ENCODE results near the gene DVL2. TPM values are rescaled to one million over a fixed set of nuclear protein-coding genes. Genes with fewer than 3 reads are reported as not detected.

The DVL2 gene
- total and polyA plus RNA-seq, 2 of the 13 experiments (the other 11 are each of a cell fraction or from before 2014, with no cell fraction given) = 5.7 to 38.2 TPM

DNA sequence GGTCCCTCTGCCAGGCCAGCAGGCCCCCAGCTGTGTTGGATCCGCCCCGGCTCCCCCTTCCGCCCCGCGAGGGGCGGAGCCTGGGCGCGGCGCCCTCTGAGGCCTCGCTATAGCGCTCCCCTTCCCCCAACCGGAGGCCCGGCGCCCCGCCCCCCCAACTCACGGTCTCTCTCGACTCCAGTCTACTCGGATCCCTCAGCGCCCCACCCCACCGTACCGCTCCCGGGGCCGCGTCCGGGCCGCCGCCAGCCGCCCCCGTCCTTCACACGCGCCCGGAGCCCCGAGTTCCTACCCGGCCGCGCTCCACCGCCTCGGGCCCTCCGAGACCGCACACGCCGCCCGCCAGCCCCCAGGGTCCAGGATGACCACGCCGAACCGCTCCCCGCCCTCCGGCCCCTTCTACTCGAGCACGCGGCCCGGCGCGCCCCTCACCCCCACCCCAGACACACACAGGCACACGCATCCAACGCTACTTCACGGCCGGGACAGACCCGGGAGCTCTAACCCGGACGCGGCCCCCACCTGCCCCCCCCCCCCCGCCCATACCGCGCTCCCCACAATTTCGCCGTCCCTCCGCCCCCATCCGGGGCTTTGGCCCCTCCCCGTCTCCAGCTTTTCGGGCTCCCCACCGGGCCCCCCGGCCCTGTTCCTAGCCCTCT, 3.6 kb upstream of the DVL2 start (continued):
- TF ChIP-seq ZFP36 (IDR thresholded peaks at IDR 0.05; ENCODE audit: borderline replicate concordance, low read depth, low read length, partially characterized antibody) (no peak), SMAD3 (CRISPR knock-in tag; IDR thresholded peaks at IDR 0.05) (no peak), ZNF30 (CRISPR knock-in tag; IDR thresholded peaks at IDR 0.05) (no peak), HNRNPK (IDR thresholded peaks at IDR 0.05; ENCODE audit: low read depth, low read length, poor library complexity, severe bottlenecking) (peak; percentile 75), TCF12 (IDR thresholded peaks at IDR 0.05) (no peak), TCF12 (CRISPR knock-in tag; IDR thresholded peaks at IDR 0.05) (no peak), SOX13 (IDR thresholded peaks at IDR 0.05) (no peak), SOX13 (CRISPR knock-in tag; conservative IDR thresholded peaks at IDR 0.05 in 1 of 2, IDR thresholded peaks at IDR 0.05 in 1 of 2) (no peak), DNMT1 (CRISPR knock-in tag; IDR thresholded peaks at IDR 0.05) (no peak), ZNF883 (CRISPR knock-in tag; IDR thresholded peaks at IDR 0.05; ENCODE audit: not compliant biosample characterization) (no peak), ZNF331 (CRISPR knock-in tag; IDR thresholded peaks at IDR 0.05) (no peak), ZNF253 (CRISPR knock-in tag; IDR thresholded peaks at IDR 0.05; ENCODE audit: borderline replicate concordance) (0 out of 2 replicates have a peak, but pooled peaks have one; percentile 45), CBX1 (IDR thresholded peaks at IDR 0.05; ENCODE audit: low read depth) (peak; percentile 37), STAG1 (CRISPR knock-in tag; IDR thresholded peaks at IDR 0.05) (no peak), KLF16 (CRISPR knock-in tag; IDR thresholded peaks at IDR 0.05) (0 out of 4 replicates have a peak, but pooled peaks of 1 of the 2 experiments have one; percentile 45), KDM5B (CRISPR knock-in tag; IDR thresholded peaks at IDR 0.05; ENCODE audit: borderline replicate concordance) (peak; percentile 44; the same call in 1 of the 2 replicates), ZNF484 (CRISPR knock-in tag; IDR thresholded peaks at IDR 0.05; ENCODE audit: borderline replicate concordance, low read depth) (no peak), RFXANK (CRISPR knock-in tag; IDR thresholded peaks at IDR 0.05) (no peak), ARNT2 (CRISPR knock-in tag; IDR thresholded peaks at IDR 0.05; ENCODE audit: low read depth) (0 out of 2 replicates have a peak, but pooled peaks have one; percentile 29), SAP130 (CRISPR knock-in tag; IDR thresholded peaks at IDR 0.05; ENCODE audit: low read depth) (peak; percentile 59), ZNF781 (CRISPR knock-in tag; IDR thresholded peaks at IDR 0.05; ENCODE audit: borderline replicate concordance, not compliant biosample characterization) (no peak), THAP11 (CRISPR knock-in tag; IDR thresholded peaks at IDR 0.05) (peak; percentile 74), ZNF788 (CRISPR knock-in tag; IDR thresholded peaks at IDR 0.05; ENCODE audit: borderline replicate concordance) (no peak), ZSCAN21 (CRISPR knock-in tag; IDR thresholded peaks at IDR 0.05; ENCODE audit: borderline replicate concordance) (0 out of 2 replicates have a peak, but pooled peaks have one; percentile 43), RAD21 (CRISPR knock-in tag; IDR thresholded peaks at IDR 0.05) (no peak)
- TF ChIP-seq, protein P1, sequence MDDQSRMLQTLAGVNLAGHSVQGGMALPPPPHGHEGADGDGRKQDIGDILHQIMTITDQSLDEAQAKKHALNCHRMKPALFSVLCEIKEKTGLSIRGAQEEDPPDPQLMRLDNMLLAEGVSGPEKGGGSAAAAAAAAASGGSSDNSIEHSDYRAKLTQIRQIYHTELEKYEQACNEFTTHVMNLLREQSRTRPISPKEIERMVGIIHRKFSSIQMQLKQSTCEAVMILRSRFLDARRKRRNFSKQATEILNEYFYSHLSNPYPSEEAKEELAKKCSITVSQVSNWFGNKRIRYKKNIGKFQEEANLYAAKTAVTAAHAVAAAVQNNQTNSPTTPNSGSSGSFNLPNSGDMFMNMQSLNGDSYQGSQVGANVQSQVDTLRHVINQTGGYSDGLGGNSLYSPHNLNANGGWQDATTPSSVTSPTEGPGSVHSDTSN (CRISPR knock-in tag; IDR thresholded peaks at IDR 0.05; ENCODE audit: borderline replicate concordance) = no peak
- TF ChIP-seq, protein P2, sequence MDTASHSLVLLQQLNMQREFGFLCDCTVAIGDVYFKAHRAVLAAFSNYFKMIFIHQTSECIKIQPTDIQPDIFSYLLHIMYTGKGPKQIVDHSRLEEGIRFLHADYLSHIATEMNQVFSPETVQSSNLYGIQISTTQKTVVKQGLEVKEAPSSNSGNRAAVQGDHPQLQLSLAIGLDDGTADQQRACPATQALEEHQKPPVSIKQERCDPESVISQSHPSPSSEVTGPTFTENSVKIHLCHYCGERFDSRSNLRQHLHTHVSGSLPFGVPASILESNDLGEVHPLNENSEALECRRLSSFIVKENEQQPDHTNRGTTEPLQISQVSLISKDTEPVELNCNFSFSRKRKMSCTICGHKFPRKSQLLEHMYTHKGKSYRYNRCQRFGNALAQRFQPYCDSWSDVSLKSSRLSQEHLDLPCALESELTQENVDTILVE (CRISPR knock-in tag; IDR thresholded peaks at IDR 0.05) = peak; percentile 36; the same call in 1 of the 2 replicates

All from HepG2 (cell line).